IMR-90 (cell line): ENCODE measurements around the gene KCNIP3. TPM values are rescaled to one million over a fixed set of nuclear protein-coding genes. Genes with fewer than 3 reads are reported as not detected.
A peak's percentile ranks its signal among the peaks of the same experiment; 100 is the strongest.

Experiments
- ATAC-seq: fragments of 200-7000 bp; cut with Tn5 transposase; 2 replicates; pipeline ENCODE4 v1.9.1; 2020; ENCODE audit warnings: low read depth, mild to moderate bottlenecking, moderate library complexity
- BruUV-seq: library from RNA; stranded (reverse); fragments of 400-500 nt; replicated peaks from 2 replicates; lab custom pipeline; 2021; lab: Mats Ljungman, UMichigan
- CTCF ChIA-PET: fragments of 300-600 bp; formaldehyde crosslinking; extraction: SDS; loops from one replicate; lab custom pipeline; 2021; ENCODE audit warnings: antibody characterized with exemption; lab: Yijun Ruan, JAX
- POLR2A ChIA-PET: fragments of 300-600 bp; sonication (Branson Sonifier 250); formaldehyde crosslinking; loops from one replicate; lab custom pipeline; 2022; ENCODE audit warnings: antibody characterized with exemption; ENCODE audit not compliant: unreplicated experiment; lab: Charles Lee
- DNase-seq: peaks from one replicate; pipeline ENCODE4 v3.0.0; 2013
- H2AFZ ChIP-seq: replicated peaks from 2 replicates; pipeline ENCODE3; 2013; ENCODE audit warnings: low read length, mild to moderate bottlenecking; ENCODE audit not compliant: poor library complexity
- H2AK5ac ChIP-seq: 2 replicates; pipeline ENCODE4 v1.6.1; 2013; ENCODE audit warnings: low read depth, low read length, inconsistent platforms
- H2AK9ac ChIP-seq: replicated peaks from 2 replicates; pipeline ENCODE3; 2013; ENCODE audit warnings: mild to moderate bottlenecking, low read depth, low read length, moderate library complexity; ENCODE audit not compliant: poor library complexity
- H2BK120ac ChIP-seq: 2 replicates; pipeline ENCODE4 v1.6.1; 2013; ENCODE audit warnings: low read depth, low read length, inconsistent platforms
- H2BK15ac ChIP-seq: 3 replicates; pipeline ENCODE4 v1.6.1; 2013; ENCODE audit warnings: low read depth, low read length, inconsistent platforms
- H2BK20ac ChIP-seq: 2 replicates; pipeline ENCODE4 v1.6.1; 2013; ENCODE audit warnings: low read depth, mild to moderate bottlenecking, inconsistent platforms, low read length, moderate library complexity
- H2BK5ac ChIP-seq: 2 replicates; pipeline ENCODE4 v1.6.1; 2013; ENCODE audit warnings: mild to moderate bottlenecking, low read depth, low read length, inconsistent platforms; ENCODE audit not compliant: poor library complexity, severe bottlenecking
- H3K14ac ChIP-seq: replicated peaks from 2 replicates; pipeline ENCODE4 v1.6.1; 2013; ENCODE audit warnings: low read depth, low read length, inconsistent platforms
- H3K18ac ChIP-seq: 2 replicates; pipeline ENCODE4 v1.6.1; 2013; ENCODE audit warnings: low read depth, low read length, control low read depth
- H3K23ac ChIP-seq: 2 replicates; pipeline ENCODE4 v1.6.1; 2013; ENCODE audit warnings: low read depth, low read length, inconsistent platforms
- H3K27ac ChIP-seq: 2 replicates; pipeline ENCODE4 v1.5.1; 2013; ENCODE audit warnings: mild to moderate bottlenecking, control low read depth, low read length; ENCODE audit not compliant: insufficient read depth
- H3K27me3 ChIP-seq: 2 replicates; pipeline ENCODE4 v1.6.1; 2013; ENCODE audit warnings: low read length; ENCODE audit not compliant: control insufficient read depth, insufficient read depth
- H3K36me3 ChIP-seq: 2 replicates; pipeline ENCODE4 v1.6.1; 2013; ENCODE audit warnings: low read length, mixed read lengths; ENCODE audit not compliant: control insufficient read depth, insufficient read depth
- H3K4ac ChIP-seq: 2 replicates; pipeline ENCODE4 v1.6.1; 2013; ENCODE audit warnings: low read depth, low read length, inconsistent platforms
- H3K4me1 ChIP-seq: 2 replicates; pipeline ENCODE4 v1.6.1; 2013; ENCODE audit warnings: low read length, mixed read lengths; ENCODE audit not compliant: control insufficient read depth, insufficient read depth
- H3K4me2 ChIP-seq: 2 replicates; pipeline ENCODE4 v1.6.1; 2013; ENCODE audit warnings: low read depth, mild to moderate bottlenecking, control low read depth, low read length, moderate library complexity
- H3K4me3 ChIP-seq: 2 replicates; pipeline ENCODE4 v1.5.1; 2013; ENCODE audit warnings: low read depth, mild to moderate bottlenecking, control low read depth, low read length, moderate library complexity; ENCODE audit not compliant: insufficient read depth
- H3K56ac ChIP-seq: 2 replicates; pipeline ENCODE4 v1.6.1; 2013; ENCODE audit warnings: low read length, inconsistent platforms; ENCODE audit not compliant: insufficient read depth; ENCODE audit errors: extremely low read depth
- H3K79me1 ChIP-seq, 2 experiments: 2 replicates each; pipeline ENCODE4 v1.6.1; 2013; ENCODE audit warnings: low read length in 2 of 2, inconsistent platforms in 1 of 2, low read depth in 1 of 2
- H3K9ac ChIP-seq: 2 replicates; pipeline ENCODE4 v1.6.1; 2013; ENCODE audit warnings: low read depth, low read length, control low read depth
- H3K9me1 ChIP-seq: 2 replicates; pipeline ENCODE4 v1.6.1; 2013; ENCODE audit warnings: low read length, inconsistent platforms; ENCODE audit not compliant: insufficient read depth
- H3K9me3 ChIP-seq: 2 replicates; pipeline ENCODE4 v1.6.1; 2013; ENCODE audit warnings: low read length; ENCODE audit not compliant: control insufficient read depth, insufficient read depth
- H4K20me1 ChIP-seq: 2 replicates; pipeline ENCODE4 v1.6.1; 2013; ENCODE audit warnings: low read length, inconsistent platforms; ENCODE audit not compliant: insufficient read depth
- H4K5ac ChIP-seq: 2 replicates; pipeline ENCODE4 v1.6.1; 2013; ENCODE audit warnings: mild to moderate bottlenecking, low read depth, low read length, control low read depth
- H4K8ac ChIP-seq, 2 experiments: 2 replicates each; pipeline ENCODE4 v1.6.1; 2013; ENCODE audit warnings: low read depth in 2 of 2, low read length in 2 of 2, control low read depth in 1 of 2, inconsistent platforms in 1 of 2
- H4K91ac ChIP-seq: 2 replicates; pipeline ENCODE4 v1.6.1; 2013; ENCODE audit warnings: low read depth, low read length, inconsistent platforms; ENCODE audit not compliant: insufficient read depth
- CEBPB ChIP-seq: IDR thresholded peaks from 2 replicates; pipeline ENCODE4 v1.6.1; 2012; ENCODE audit warnings: low read depth, low read length, improper control_type of control experiment
- FOS ChIP-seq: fragments of 150-350 bp; IDR thresholded peaks from 2 replicates; pipeline ENCODE4 v1.6.1; 2016; ENCODE audit warnings: low read depth, low read length
- MAFK ChIP-seq: IDR thresholded peaks from 2 replicates; pipeline ENCODE4 v1.6.1; 2012; ENCODE audit warnings: low read depth, low read length, improper control_type of control experiment
- RAD21 ChIP-seq: IDR thresholded peaks from 2 replicates; pipeline ENCODE4 v1.6.1; 2012; ENCODE audit warnings: low read length, improper control_type of control experiment
- WGBS, 2 experiments: methylation state at CpG; one replicate each; pipeline versions ENCODE4 v1.1.5 to v1.1.7; 2013; ENCODE audit warnings: missing lambda C conversion rate in 2 of 2; ENCODE audit not compliant: insufficient read length in 1 of 2; ENCODE audit errors: extremely low coverage in 2 of 2; 5-methylcytosine and 5-hydroxymethylcytosine counted together
- dilution Hi-C: fragments of 300-500 bp; cut with HindIII; formaldehyde crosslinking; loops from one replicate; pipeline ENCODE4 v1.14.3; 2018; ENCODE audit warnings: low sequenced_read_pairs; ENCODE audit not compliant: unreplicated experiment
- in situ Hi-C: fragments of 300-500 bp; cut with MboI; formaldehyde crosslinking; loops from 3 replicates; pipeline ENCODE4 v1.14.3; 2019; ENCODE audit warnings: low sequenced_read_pairs, inconsistent platforms, mixed read lengths
- intact Hi-C: fragments of 100-400 bp; cut with micrococcal nuclease; formaldehyde crosslinking; loops from 2 replicates; pipeline ENCODE4 v1.10.0; 2022
- polyA plus RNA-seq, 3 experiments: library from polyadenylated mRNA; depleted of rRNA; stranded (reverse); fragments of >200 nt; gene quantifications; 2 replicates each; pipeline ENCODE4 v1.2.3, GENCODE V29; 2012; ENCODE audit warnings: low replicate concordance in 1 of 3
- total RNA-seq: library from RNA; depleted of rRNA; stranded (reverse); fragments of >200 nt; gene quantifications from 2 replicates; pipeline ENCODE4 v1.2.3, GENCODE V29; 2012

Gene KCNIP3
- total and polyA plus RNA-seq, 2 of the 4 experiments (the other 2 are of a cell fraction): 0.72 to 1.4 TPM

GRCh38 chr2:95330794-95331338, 33.7 kb downstream of the KCNIP3 start:
- Histone ChIP-seq H2BK15ac (no peak overlapping the region), H2AK5ac (no peak overlapping the region), H3K9ac (no peak overlapping the region), H4K91ac (no peak overlapping the region), H4K5ac (no peak overlapping the region), H2AK9ac (no peak overlapping the region), H3K4ac (no peak overlapping the region), H2BK20ac (no peak overlapping the region), H2AFZ (peak overlapping the region; percentile 27), H3K27me3 (no peaks in the 10 kb centered on the region), H3K14ac (no peak overlapping the region), H2BK5ac (no peak overlapping the region), H3K9me1 (peaks cover 3% of the 10 kb centered on the region; the same call in 1 of the 2 replicates), H3K4me3 (no peak overlapping the region), H3K4me2 (no peak overlapping the region), H3K18ac (no peak overlapping the region), H4K20me1 (no peaks in the 10 kb centered on the region), H3K23ac (no peak overlapping the region), H3K36me3 (no peaks in the 10 kb centered on the region), H2BK120ac (no peak overlapping the region), H3K27ac (no peak overlapping the region), H3K4me1 (peaks cover 14% of the 10 kb centered on the region), H3K79me1 (no peaks in the 10 kb centered on the region), H3K9me3 (no peaks in the 10 kb centered on the region), H3K56ac (no peak overlapping the region), H4K8ac (no peak overlapping the region)
- TF ChIP-seq RAD21 (no peak), CEBPB (no peak), MAFK (no peak), FOS (no peak)
- DNase-seq: no peak
- 79% methylated on average over 10 of the region's 11 CpGs; no CpG with 5 or more reads in 1 of the 2 experiments for WGBS, 2 experiments
- in situ Hi-C loops (no loop called here), intact Hi-C loops (no loop called here), dilution Hi-C loops (no loop called here)
- BruUV-seq: no TSS peak
- no peak for ATAC-seq
- CTCF ChIA-PET: no interaction called here
- POLR2A ChIA-PET: no interaction called here
